Caco-2 (cell line): ENCODE data around the gene CNTNAP5. TPM values are rescaled to one million over a fixed set of nuclear protein-coding genes. Genes with fewer than 3 reads are reported as not detected.
A peak's percentile ranks its signal among the peaks of the same experiment; 100 is the strongest.

ENCODE experiments used
- BruUV-seq: library from RNA; stranded (reverse); fragments of 400-500 nt; replicated peaks from 2 replicates; lab custom pipeline; 2021; lab: Mats Ljungman, UMichigan
- CTCF ChIA-PET: fragments of 300-600 bp; sonication (Branson Sonifier 250); formaldehyde crosslinking; loops from one replicate; lab custom pipeline; 2022; ENCODE audit warnings: antibody characterized with exemption; lab: Charles Lee
- POLR2A ChIA-PET: fragments of 300-600 bp; sonication (Branson Sonifier 250); formaldehyde crosslinking; loops from one replicate; lab custom pipeline; 2022; ENCODE audit warnings: antibody characterized with exemption; lab: Charles Lee
- DNase-seq, 2 experiments: peaks; one replicate each; pipeline versions ENCODE4 v3.0.0 to v3.0.0-alpha.2; 2020 to 2022
- H3K27me3 ChIP-seq: replicated peaks from 2 replicates; pipeline ENCODE4 v1.6.0; 2011; ENCODE audit warnings: low read length; ENCODE audit not compliant: control insufficient read depth, insufficient read depth
- H3K36me3 ChIP-seq: 2 replicates; pipeline ENCODE4 v1.5.1; 2011; ENCODE audit warnings: low read length; ENCODE audit not compliant: control insufficient read depth, insufficient read depth
- H3K4me1 ChIP-seq: fragments of 250-450 bp; sonication (Bioruptor Pico); 2 replicates; pipeline ENCODE4 v1.5.1; 2020; ENCODE audit warnings: mild to moderate bottlenecking
- H3K4me3 ChIP-seq: 2 replicates; pipeline ENCODE4 v1.5.1; 2011; ENCODE audit warnings: low read depth, mild to moderate bottlenecking, control low read depth, low read length
- H3K9me3 ChIP-seq: fragments of 250-450 bp; sonication (Bioruptor Pico); 2 replicates; pipeline ENCODE4 v1.5.1; 2020; ENCODE audit warnings: mild to moderate bottlenecking, moderate library complexity
- H3K27ac Mint-ChIP-seq: one replicate; pipeline ENCODE4 v1.8.0; 2022; ENCODE audit warnings: mixed read lengths; ENCODE audit not compliant: unreplicated experiment
- H3K27me3 Mint-ChIP-seq: one replicate; pipeline ENCODE4 v1.8.0; 2022; ENCODE audit warnings: mixed read lengths; ENCODE audit not compliant: insufficient read depth, unreplicated experiment
- H3K36me3 Mint-ChIP-seq: one replicate; pipeline ENCODE4 v1.8.0; 2022; ENCODE audit warnings: mild to moderate bottlenecking, mixed read lengths; ENCODE audit not compliant: insufficient read depth, unreplicated experiment
- H3K4me1 Mint-ChIP-seq: one replicate; pipeline ENCODE4 v1.8.0; 2022; ENCODE audit warnings: low read depth, mixed read lengths; ENCODE audit not compliant: unreplicated experiment
- H3K4me3 Mint-ChIP-seq: one replicate; pipeline ENCODE4 v1.8.0; 2022; ENCODE audit warnings: mild to moderate bottlenecking, moderate library complexity, mixed read lengths; ENCODE audit not compliant: unreplicated experiment
- H3K9me3 Mint-ChIP-seq: one replicate; pipeline ENCODE4 v1.8.0; 2022; ENCODE audit warnings: mixed read lengths; ENCODE audit not compliant: unreplicated experiment
- intact Hi-C: fragments of 100-400 bp; cut with micrococcal nuclease; formaldehyde crosslinking; loops from one replicate; pipeline ENCODE4 v1.10.0; 2022; ENCODE audit not compliant: unreplicated experiment
- total RNA-seq: library from RNA; stranded (reverse); gene quantifications from 2 replicates; pipeline ENCODE4 v1.2.3, GENCODE V29; 2022
- TF ChIP-seq, protein P1 (sequence below), 2 experiments: fragments of 200-600 bp in 1 of 2; IDR thresholded peaks; 1 replicate in 1 of 2; 2 replicates in 1 of 2; pipeline versions ENCODE4 v1.5.1 to v1.8.0; 2011 to 2022; ENCODE audit warnings: antibody characterized with exemption in 1 of 2, control low read depth in 1 of 2, inconsistent platforms in 1 of 2, low read depth in 1 of 2, low read length in 1 of 2, mild to moderate bottlenecking in 1 of 2, moderate library complexity in 1 of 2; ENCODE audit not compliant: insufficient read depth in 1 of 2, severe bottlenecking in 1 of 2, unreplicated experiment in 1 of 2

Gene CNTNAP5
- total RNA-seq, 1 experiment from 2014 or later = 0.14 TPM

DNA sequence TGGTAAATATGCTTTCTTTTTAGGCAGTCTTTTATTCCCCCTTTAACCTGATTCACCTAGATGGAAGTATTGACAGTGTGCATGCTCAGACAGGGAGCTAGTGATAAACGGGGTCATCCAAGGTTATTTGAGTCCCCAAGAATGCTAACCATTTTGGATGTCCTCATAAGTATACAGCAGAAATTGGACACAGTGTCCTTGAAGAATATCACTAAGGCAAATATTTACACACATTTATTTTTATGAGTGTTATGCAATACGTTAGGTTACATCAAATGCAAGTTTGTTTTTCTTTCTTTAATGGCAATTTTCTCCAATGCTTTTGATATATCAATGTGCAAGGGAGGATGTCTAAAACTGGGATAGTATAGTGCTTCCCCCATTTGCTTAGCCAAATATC lies 23.6 kb downstream of the CNTNAP5 start:
- Mint-ChIP-seq H3K9me3 (no peaks in the 10 kb centered on the region), H3K36me3 (no peaks in the 10 kb centered on the region), H3K27me3 (no peaks in the 10 kb centered on the region), H3K4me1 (peaks cover 16% of the 10 kb centered on the region), H3K4me3 (no peak overlapping the region), H3K27ac (no peak overlapping the region)
- Histone ChIP-seq H3K27me3 (no peaks in the 10 kb centered on the region), H3K4me1 (peaks cover 19% of the 10 kb centered on the region), H3K36me3 (no peaks in the 10 kb centered on the region), H3K4me3 (no peak overlapping the region), H3K9me3 (no peaks in the 10 kb centered on the region)
- ChIA-PET CTCF (no interaction called here), POLR2A (no interaction called here)
- intact Hi-C loops = loop anchor here (2.0 kb wide), 1 partner anchor 32 kb away; no protein-coding TSS in a partner anchor
- BruUV-seq = no TSS peak
- DNase-seq = peak in 1 of 2 experiments; percentile 20
- TF ChIP-seq, protein P1, sequence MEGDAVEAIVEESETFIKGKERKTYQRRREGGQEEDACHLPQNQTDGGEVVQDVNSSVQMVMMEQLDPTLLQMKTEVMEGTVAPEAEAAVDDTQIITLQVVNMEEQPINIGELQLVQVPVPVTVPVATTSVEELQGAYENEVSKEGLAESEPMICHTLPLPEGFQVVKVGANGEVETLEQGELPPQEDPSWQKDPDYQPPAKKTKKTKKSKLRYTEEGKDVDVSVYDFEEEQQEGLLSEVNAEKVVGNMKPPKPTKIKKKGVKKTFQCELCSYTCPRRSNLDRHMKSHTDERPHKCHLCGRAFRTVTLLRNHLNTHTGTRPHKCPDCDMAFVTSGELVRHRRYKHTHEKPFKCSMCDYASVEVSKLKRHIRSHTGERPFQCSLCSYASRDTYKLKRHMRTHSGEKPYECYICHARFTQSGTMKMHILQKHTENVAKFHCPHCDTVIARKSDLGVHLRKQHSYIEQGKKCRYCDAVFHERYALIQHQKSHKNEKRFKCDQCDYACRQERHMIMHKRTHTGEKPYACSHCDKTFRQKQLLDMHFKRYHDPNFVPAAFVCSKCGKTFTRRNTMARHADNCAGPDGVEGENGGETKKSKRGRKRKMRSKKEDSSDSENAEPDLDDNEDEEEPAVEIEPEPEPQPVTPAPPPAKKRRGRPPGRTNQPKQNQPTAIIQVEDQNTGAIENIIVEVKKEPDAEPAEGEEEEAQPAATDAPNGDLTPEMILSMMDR (IDR thresholded peaks at IDR 0.05; ENCODE audit: insufficient read depth in 1 of 2, low read depth in 1 of 2, low read length in 1 of 2, severe bottlenecking in 1 of 2, unreplicated experiment in 1 of 2) = no peak

GRCh38 chr2:124049136-124049535 lies 24.0 kb downstream of the CNTNAP5 start:
- intact Hi-C loops = loop anchor here (2.0 kb wide), 1 partner anchor 32 kb away; no protein-coding TSS in a partner anchor
- TF ChIP-seq, protein P1 (IDR thresholded peaks at IDR 0.05; ENCODE audit: insufficient read depth in 1 of 2, low read depth in 1 of 2, low read length in 1 of 2, severe bottlenecking in 1 of 2, unreplicated experiment in 1 of 2) = no peak
- no TSS peak for BruUV-seq
- H3K36me3 Mint-ChIP-seq = no peaks in the 10 kb centered on the region
- H3K27ac Mint-ChIP-seq = no peak overlapping the region
- Histone ChIP-seq H3K4me1 (peaks cover 19% of the 10 kb centered on the region), H3K9me3 (no peaks in the 10 kb centered on the region), H3K36me3 (no peaks in the 10 kb centered on the region), H3K27me3 (no peaks in the 10 kb centered on the region), H3K4me3 (no peak overlapping the region)
- no peak for DNase-seq
- H3K4me3 Mint-ChIP-seq = no peak overlapping the region
- ChIA-PET POLR2A (no interaction called here), CTCF (no interaction called here)
- H3K4me1 Mint-ChIP-seq = peaks cover 16% of the 10 kb centered on the region
- no peaks in the 10 kb centered on the region for H3K9me3 Mint-ChIP-seq
- no peaks in the 10 kb centered on the region for H3K27me3 Mint-ChIP-seq

DNA sequence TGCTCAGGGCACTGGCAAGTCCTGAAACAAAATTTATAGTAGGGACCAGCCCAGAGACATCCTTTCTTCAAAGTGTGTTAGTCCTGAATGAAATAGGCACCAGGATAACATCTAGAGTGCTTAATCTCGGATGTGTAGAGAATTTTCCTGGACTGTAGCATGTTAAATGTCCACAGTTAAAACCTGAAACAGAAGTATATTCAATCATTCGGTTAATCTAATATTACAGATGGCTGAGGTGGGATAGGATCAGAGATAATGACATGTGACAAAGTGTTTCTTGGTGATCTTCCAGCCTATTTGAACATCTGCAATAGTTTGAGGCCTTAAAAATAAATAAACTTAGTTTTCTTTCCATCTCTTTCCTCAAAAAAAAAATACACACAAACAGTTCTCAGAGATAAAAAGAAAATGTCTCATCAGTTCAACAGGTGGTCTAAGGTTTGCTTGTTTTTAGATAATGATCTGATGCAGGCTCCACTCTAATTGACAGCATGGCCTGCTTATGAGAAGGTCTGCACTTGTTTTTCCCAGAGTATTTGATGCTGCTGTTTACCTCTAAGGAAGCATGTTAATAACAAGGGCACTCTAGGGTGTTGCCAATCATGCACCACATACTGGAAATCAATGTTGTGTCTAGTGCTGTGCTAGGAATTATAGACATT lies 25.9 kb downstream of the CNTNAP5 start:
- H3K27ac Mint-ChIP-seq = no peak overlapping the region
- no peaks in the 10 kb centered on the region for H3K9me3 Mint-ChIP-seq
- ChIA-PET POLR2A (no interaction called here), CTCF (no interaction called here)
- H3K4me3 Mint-ChIP-seq = no peak overlapping the region
- TF ChIP-seq, protein P1 (IDR thresholded peaks at IDR 0.05; ENCODE audit: insufficient read depth in 1 of 2, low read depth in 1 of 2, low read length in 1 of 2, severe bottlenecking in 1 of 2, unreplicated experiment in 1 of 2) = no peak
- intact Hi-C loops = no loop called here
- H3K4me1 Mint-ChIP-seq = peaks cover 16% of the 10 kb centered on the region
- DNase-seq = no peak
- no TSS peak for BruUV-seq
- peaks cover 19% of the 10 kb centered on the region for H3K4me1 ChIP-seq
- no peaks in the 10 kb centered on the region for H3K36me3 Mint-ChIP-seq
- H3K9me3 ChIP-seq = no peaks in the 10 kb centered on the region
- no peaks in the 10 kb centered on the region for H3K36me3 ChIP-seq
- no peak overlapping the region for H3K4me3 ChIP-seq
- H3K27me3 ChIP-seq = no peaks in the 10 kb centered on the region
- H3K27me3 Mint-ChIP-seq = no peaks in the 10 kb centered on the region
